Measurements from ENCODE around the gene ING3.

Gene ING3, protein sequence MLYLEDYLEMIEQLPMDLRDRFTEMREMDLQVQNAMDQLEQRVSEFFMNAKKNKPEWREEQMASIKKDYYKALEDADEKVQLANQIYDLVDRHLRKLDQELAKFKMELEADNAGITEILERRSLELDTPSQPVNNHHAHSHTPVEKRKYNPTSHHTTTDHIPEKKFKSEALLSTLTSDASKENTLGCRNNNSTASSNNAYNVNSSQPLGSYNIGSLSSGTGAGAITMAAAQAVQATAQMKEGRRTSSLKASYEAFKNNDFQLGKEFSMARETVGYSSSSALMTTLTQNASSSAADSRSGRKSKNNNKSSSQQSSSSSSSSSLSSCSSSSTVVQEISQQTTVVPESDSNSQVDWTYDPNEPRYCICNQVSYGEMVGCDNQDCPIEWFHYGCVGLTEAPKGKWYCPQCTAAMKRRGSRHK

DNA sequence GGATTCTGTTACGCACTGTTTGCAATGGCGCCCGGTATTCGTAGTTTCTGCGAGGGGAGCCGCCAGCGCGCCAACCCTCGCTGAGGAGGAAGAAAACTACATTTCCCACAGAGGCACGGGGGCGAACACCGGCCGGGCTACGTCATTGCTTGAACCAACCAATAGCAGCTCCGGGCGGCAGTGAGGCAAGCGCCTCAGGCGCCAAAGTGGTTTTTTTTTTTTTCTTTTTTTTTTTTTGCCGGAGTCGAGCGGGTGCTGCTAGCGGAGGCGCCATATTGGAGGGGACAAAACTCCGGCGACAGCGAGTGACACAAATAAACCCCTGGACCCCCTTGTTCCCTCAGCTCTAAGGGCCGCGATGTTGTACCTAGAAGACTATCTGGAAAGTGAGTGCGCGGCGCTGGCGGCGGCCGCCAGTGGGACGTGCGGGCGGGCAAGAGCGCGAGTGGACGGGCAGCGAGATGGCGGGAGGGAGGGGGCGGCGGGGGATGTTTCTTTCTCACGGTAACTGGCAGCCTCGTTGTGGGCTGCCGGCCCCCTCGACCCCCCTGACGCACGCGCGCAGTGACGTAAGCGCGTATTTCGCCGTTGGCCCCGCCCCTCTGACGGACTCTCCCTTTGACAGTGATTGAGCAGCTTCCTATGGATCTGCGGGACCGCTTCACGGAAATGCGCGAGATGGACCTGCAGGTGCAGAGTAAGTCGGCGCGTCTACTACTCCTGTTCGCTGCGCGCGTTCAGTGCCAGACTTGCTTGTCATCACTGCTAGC lies at the start of gene ING3:
Gene ING3 (plus strand): TSS at position 239 of the 770 bp plus-strand sequence. CDS start 120 bp downstream, at position 359.
- peak; percentile 96 for DNase-seq

DNA sequence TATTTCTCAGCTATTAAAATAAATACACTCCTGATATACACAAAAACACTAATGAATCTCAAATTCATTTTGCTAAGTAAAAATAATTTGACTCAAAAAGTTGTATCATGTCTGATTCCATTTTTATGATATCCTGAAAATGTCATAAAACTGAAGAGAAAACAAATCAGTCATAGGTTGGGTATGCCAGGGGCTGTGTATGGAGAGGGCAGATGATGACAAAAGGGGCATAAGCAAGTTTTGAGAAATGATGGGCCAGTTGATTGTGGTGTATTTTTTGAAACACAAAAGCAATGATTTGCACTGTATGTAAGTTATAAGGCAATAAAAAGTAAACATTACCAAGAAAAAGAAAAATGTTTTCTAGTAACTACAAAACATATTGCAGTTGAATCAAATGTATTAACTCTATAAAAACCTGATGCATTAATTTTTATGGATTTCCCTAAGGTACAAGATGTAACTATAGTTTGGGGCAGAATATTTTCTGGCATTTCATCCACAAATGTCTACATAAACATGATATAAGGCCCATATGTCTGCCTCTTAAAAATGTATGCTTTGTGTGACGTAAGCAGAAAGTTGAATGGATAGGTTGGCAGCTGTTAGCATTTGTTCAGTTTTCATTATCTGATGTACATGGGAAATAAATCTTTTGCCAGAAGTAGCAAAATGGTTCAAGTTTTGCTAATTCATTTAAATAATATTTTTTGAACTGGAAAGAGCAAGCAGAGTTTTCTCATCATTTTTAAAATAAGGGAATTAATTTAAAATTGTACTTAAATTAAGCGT lies 35.1 kb upstream of the ING3 start:
- DNase-seq: no peak

DNA sequence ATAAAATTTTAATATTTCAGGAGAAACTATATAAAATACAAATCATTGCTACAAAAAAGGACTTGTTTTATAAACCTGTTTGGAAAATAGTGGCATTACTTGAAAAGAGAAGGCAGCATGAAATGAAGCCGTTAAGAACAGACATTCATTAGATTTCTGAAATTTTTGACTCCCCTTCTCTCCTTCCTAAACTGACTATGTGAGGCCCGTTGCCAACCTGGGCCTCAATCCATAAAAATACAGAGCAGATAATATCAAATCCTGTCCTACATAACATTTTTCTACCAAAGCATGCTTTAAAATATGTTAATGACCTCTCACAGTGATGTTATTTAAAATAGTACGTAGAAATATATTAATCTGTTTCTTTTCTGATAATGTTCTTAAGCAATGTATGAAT lies 34.5 kb upstream of the ING3 start:
- no peak for DNase-seq

DNA sequence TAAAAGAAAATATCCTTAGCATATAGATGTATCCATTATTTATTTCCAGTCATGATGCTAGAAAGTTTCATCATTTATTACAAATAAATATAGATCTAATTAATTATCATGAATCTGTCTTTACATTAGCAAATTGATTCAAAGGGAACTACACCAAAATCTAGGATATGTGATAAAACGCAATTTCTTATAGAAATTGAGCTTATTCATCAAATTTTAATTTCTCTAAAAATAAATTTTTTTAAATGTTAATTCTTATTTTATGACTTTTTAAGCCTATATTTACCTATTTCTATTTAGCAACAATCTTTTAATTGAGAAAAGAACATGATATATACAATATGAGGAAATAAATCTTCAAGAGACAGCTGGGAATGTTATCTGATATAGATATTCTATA lies 34.0 kb upstream of the ING3 start:
- DNase-seq: no peak

DNA sequence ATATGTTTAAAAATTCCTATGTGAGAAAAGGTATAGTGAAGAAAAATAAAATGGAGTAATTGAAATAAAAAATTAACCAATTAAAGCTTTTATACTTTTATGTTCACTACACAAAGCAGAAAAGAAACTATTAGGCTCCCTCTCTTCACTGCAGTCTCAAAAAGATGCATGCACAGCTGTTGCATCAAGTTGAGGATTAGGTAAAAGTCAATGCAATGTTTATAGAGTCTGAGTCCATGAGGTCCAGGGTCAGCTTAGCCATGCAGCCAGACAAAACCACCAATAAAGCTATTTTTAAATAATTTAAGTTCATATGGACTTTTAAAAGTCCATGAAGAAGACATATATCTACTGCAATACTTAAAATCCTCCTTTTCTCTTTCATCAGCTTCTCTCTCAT lies 31.1 kb upstream of the ING3 start:
- DNase-seq: no peak

DNA sequence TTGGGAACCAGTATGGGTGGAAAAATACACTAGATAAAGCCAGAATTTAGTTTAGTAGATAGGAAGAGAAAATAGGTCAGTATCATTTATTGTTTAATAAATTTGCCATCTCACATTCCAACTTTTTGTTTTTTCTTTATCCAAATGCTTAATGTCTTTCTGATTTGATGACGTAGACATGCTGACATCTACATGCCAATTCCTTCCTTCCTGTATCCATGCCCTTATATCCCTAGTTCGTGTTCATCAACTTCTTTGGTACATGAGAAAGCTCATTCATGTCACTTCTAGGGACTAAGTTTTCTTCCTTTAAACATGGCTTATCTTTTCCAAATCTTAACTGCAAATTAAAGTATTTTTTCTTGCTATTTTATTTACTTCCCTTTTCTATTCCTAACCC lies 30.5 kb upstream of the ING3 start:
- DNase-seq: no peak

DNA sequence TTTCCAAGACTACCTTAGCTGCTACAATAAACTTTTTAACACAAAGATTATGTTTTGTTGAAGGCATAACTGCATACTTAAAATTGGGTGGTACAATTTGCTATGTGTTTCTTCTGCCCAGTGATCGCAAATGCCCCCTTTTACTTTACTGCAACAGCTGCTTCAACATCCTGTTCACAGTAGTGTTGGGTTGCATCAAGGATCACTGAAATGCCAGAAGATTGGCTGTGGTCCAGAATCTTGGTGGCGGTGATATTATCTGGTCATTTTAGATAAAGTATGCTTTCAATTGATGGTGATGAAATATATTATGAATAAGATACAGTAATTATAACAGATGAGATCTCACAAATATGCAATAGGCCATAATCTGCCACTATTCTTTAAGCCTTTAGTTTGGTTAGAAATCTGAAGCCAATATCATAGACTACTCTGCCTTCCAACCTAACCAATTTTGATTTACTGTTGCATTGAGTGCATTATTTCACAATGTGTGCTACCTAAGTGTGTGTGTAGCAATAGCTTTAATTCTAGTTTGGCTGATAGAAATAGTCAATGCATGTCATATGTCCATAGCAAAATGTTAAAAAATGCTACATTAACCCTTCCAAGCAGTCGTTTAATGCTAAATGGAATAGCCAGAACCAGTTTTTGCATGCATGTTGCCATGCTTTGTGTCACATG lies 29.8 kb upstream of the ING3 start:
- DNase-seq: no peak

DNA sequence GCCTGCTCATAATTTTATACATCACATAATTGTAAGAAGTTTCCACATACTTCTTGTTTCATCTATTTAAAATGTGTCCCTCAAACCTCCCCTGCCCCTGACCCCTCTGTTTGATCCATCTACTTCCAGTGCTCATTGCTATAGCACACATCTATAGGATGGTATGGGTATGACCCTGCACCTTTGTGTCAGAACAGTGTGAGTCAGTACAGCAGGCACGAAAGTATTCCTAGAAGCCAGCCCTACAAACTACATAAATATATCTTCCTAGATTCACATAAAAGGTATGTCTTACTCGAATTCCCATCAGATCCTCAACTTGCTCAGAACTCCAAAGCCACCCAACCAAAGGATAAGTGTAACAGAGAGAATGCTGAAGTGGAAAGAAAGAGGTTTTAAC lies 25.7 kb upstream of the ING3 start:
- DNase-seq: no peak

DNA sequence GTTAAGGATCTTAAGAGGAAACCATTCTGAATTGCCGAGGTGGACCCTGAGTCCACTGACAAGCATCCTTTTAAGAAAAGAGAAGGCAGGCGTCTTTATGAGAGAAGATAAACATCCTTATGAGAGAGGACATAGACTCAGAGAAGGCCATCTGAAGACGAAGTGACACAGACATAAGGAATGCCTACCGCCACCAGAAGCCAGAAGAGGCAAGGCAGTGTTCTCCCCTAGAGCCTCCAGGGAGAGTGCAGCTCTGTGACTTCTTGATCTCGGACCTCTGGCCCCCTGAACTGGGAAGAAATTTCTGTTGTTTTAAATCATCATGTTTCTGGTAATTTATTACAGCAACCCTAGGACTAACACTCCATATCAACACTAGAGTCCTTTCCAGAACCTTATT lies 25.2 kb upstream of the ING3 start:
- no peak for DNase-seq

DNA sequence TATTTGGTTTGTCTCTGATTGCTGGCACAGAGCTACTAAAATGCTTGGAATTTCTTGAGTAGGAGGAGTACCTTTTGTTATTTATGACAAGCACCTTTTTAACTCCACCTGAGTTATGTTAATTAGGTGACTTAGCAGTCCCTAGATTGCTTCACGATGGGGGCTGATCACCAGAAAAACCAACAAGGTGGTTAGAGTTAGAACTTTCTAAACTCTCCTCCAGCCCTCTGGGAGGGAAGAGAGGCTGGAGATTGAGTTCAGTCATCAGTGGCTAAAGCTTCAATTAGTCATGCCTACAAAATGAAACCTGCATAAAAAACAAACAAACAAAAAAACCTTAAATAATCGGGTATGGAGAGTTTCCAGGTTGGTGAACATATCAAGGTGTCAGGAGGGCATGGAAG lies 23.6 kb upstream of the ING3 start:
- DNase-seq: no peak

DNA sequence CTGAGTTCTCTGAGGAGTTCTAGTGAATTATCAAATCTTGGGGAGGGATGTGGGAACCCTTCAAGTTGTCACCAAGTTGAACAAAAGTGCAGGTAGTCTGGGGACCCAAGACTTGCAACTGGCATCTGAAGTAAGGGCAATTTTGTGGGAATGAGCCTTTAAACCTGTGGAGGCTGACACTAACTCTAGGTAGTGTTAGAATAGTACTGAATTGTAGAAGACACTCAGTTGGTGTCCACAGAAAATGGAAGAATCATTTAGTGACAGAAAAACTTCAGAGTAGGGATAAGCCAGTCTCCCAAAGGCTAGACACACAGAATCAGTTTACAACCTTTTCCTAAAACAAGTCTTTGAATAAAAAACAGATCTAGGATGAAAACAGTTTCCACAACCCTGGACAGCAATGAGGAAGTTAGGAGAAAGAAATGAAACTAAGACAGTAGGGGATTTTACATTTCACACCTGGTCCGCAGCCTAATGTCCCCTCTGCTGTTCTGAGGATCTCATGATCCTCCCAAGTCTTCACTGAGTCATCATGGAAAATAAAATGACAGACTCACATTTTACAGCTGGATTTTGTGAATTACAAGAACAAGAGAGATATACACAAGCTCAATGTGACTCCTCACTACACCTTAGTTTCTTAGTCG lies 23.0 kb upstream of the ING3 start:
- no peak for DNase-seq

DNA sequence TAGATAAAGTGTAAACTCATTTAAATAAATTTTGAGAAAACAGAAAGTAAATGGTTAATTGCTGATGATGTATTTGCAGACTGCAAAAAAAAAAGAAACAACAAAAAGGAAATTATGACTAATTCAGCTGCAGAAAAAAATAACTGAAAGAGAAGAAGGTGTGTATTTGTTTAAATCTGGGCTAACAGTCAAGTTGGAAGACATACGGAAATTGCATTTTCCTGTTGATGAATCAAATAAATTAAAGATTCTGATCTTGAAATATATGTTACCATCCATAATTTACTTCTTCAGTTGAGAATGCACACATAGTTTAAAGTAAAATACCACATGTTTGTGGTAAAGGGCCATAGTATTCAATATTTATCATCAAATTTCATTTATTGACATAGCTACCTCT lies 19.3 kb upstream of the ING3 start:
- no peak for DNase-seq

DNA sequence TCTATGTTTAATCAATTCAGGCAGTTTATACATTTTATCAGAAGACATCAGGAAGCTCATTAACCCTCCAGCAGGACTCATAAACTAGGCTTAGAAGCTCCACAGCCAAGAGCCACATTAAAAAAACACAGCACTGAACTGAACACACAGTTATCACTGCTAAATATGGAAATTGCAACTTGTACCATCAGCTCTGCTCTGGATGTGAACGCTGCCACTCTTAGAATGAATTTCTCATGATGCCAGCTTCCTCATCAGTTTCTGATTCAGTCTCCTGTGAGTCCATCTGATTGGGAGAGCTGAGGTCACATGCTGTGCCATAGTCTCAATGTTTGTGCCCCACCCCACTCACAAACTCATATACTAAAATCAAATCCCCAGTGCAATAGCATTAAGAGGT lies 17.1 kb upstream of the ING3 start:
- no peak for DNase-seq

DNA sequence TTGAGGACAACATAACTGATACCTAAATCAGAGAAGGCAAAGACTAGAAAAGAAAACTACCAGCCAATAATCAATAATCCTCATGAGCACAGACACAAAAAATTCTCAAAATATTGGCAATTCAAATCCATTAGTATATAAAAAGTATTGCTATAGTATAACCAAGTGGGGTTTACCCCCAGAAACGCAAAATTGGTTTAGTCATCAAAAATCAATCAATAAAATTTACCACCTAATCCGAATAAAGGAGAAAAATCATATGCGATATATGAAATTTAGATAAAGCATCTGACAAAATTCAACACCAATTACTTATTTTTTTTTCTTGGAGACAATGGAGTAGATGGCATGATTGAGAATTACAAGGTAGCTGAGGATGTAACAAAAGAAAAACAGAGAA lies 11.2 kb upstream of the ING3 start:
- DNase-seq: no peak

DNA sequence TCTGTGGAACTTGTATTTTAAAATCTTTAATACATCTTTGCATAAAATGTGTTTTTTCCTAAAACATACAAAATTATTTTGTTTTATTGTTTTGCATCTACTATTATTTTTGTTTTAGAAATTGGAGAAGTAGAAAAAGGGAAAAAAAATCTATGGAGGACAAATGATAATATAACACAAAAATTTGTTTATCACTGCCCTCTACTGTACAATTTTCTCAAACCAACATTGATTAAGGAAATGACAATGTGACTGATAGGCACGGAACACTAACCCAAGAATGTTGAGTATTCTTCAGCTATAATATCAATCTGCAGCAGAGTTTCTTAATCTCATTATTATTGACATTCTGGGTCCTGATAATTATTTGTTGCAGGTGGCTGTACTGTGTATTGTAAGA lies 9.5 kb upstream of the ING3 start:
- DNase-seq: no peak

DNA sequence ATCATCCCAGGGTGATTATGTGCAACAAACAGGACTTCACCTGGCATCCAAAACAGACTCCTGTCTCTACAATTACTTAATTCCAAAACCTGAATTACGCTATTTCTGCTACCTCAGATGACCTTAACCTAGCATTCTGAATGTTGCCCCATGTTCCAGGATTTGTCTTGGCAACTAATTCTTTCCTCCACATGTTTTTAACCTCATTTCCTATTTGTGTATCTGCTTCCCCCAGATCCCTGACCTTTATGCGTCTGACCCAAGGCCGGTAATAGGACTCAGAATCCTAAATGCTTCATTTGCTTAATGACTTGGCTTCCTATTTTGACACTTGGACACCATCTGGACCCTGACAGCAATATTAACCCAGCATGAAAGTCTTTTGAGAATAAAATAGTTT lies 8.7 kb upstream of the ING3 start:
- DNase-seq: no peak

DNA sequence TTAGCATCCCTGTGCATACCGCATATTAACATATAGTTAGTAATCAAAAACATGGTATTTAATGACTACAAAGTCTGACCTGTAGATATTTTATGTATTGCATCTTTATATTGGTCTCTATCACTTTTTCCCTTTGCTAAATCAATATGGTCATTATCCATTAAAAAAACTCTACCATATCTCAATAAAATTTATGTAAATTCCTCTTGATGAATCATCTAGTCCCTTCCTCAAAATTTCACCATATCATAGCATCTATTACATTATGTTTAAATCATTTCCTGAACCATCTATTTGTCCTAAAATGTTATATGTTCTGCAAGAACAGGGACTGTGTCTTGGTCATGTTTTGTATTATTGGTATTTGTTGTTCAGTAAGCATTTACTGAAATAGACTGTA lies 7.7 kb upstream of the ING3 start:
- DNase-seq: no peak

DNA sequence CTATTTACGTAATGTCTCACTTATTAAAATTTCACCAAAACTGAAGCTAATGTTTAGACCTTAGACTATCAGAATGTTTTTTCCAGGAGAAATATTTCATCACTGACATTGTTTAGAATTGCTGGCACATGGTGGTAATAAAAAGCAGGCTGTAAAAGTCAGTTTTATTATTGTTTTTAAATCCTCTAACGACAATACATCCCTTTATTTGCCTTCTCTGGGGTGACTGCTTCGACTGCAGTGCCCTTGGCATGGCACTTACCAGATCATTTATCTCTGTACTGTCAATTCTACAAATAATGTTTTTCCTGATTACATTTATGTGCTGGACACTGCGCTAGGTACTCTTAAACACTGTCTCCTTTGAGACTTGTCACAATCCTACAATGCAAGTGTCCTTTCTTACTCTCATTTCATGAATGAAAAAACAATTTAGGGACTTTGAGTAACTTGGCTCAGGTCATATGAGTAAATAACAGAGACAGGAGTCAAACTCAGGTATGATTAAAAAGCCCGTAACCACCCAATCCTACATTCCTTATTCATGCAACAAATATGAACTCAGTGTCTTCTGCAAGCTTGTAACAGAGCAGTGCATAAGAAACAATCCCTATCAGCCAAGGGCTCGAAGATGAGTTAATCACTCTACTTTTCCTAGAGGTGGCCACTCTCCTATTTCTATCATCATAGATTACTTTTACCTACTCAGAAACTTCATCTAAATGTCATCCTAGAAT lies 5.6 kb upstream of the ING3 start:
- no peak for DNase-seq

DNA sequence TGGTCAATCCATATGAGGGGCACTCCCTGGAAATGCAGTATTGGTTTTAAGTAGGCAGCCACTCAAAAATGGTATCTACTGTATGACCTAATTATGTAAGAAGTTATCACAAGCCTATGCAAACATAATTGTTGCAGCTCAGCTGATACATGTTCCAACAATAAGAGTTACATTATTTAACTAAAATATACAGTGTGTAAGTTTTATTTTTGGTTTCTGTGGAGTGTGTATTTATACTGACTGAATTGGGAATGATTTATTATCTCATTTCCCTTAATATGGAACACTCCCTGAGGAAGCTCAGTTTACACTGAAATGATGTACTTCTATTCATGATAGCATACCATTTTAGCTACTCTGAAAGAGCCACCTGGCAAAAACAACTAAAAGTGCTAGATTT lies 2.6 kb upstream of the ING3 start:
- DNase-seq: no peak

DNA sequence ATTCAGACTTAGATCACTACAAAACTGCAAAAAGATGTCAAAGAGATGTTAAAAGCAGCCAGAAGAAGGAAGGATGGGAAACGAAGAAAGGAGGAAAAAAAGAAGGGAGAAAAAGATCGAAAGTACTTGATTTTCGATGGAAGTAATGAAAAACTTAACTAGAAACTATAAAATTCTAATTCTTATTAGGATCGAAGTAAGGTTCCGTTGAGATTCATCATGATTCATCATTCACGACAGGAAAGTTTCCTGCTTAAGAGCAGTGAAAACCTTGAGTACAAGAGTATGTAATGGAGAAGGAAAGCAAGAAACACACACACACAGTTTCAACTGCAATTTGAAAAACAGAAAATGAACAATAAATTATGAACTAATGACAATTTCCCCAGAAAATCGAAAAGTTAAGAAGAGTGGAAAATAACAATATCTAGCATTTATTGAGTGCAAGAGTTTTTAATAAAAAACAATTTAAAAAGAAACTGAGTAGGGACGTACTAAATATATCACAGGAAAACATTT lies 1.1 kb upstream of the ING3 start:
- no peak for DNase-seq

DNA sequence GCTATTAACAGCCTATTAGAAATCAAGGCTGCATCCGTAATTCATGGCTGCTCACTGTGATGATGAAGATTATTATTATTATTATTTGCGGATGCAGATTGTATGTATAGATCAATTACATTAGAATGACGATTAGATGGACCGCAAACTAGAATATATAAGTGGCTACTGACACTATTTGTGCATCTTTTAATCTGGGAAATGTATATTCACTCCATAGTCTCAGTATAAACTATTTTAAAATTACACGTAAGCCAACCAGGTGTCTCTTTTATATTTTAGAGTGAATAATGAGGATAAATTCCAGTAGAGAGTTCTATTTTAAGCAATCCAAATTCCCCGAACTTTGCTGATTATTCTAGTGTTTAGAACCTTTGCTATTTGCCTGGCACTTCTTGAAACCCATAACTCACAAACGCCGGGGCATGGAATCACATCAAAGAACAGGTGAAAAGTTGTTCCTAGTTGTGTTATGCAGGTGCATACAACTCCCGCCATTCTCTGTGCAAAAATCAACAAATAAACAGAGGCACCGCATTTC lies 509 bp upstream of the ING3 start:
- DNase-seq: no peak
